ENCODE measurements around the gene AOC2. TPM values are rescaled to one million over a fixed set of nuclear protein-coding genes. Genes with fewer than 3 reads are reported as not detected.
"Not testable (repeated sequence)": the region's sequence is repeated elsewhere in the genome, so short reads cannot be mapped to it uniquely, and the experiment has no call there.

AOC2 gene
- polyA plus RNA-seq, 1 of the 3 experiments (the other 2 are of a cell fraction): 0.33 TPM

DNA sequence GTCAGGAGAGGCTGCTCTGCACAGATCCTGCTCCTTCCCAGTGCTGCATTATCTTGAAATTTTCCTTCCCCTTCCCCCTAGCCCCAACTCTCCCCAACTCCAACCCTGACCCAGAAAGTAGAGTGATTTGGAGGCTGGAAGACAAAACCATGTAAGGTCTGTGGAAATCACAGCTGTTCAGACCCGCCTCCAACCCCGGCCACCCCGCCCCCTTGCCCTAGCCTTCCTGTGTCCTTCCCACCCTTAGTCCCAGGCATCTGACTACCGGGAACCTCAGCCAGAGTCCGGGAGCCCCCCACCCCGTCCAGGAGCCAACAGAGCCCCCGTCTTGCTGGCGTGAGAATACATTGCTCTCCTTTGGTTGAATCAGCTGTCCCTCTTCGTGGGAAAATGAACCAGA lies 6.6 kb downstream of the AOC2 start, which contains the start of gene AOC3:
Gene AOC3 (plus strand): TSS at position 246 of the 400 bp plus-strand sequence. CDS start 145 bp downstream, at position 391.
- TF ChIP-seq TAF1 (IDR thresholded peaks at IDR 0.05; ENCODE audit: borderline replicate concordance, low read depth, low read length): no peak
- TF ChIP-seq, protein P1, sequence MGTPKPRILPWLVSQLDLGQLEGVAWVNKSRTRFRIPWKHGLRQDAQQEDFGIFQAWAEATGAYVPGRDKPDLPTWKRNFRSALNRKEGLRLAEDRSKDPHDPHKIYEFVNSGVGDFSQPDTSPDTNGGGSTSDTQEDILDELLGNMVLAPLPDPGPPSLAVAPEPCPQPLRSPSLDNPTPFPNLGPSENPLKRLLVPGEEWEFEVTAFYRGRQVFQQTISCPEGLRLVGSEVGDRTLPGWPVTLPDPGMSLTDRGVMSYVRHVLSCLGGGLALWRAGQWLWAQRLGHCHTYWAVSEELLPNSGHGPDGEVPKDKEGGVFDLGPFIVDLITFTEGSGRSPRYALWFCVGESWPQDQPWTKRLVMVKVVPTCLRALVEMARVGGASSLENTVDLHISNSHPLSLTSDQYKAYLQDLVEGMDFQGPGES (IDR thresholded peaks at IDR 0.05; ENCODE audit: low read depth, low read length): no peak
- TF ChIP-seq FOXJ3 (CRISPR knock-in tag; IDR thresholded peaks at IDR 0.05): no peak
- TF ChIP-seq NRF1 (IDR thresholded peaks at IDR 0.05; ENCODE audit: low read depth, low read length): no peak
- Histone ChIP-seq H3K79me2 (ENCODE audit: insufficient read depth) (no peaks in the 10 kb centered on the region), H3K4me1 (ENCODE audit: control insufficient read depth in 1 of 2, insufficient read depth in 2 of 2, low read depth in 1 of 2, low read length in 1 of 2) (peaks cover 0 to 4% of the 10 kb centered on the region in 2 experiments; a peak in 1 of 4 replicates), H3K9me3 (no peaks in the 10 kb centered on the region), H3F3A (replicated peaks; ENCODE audit: insufficient read depth) (no peaks in the 10 kb centered on the region), H2AFZ (ENCODE audit: low read depth) (no peak within 1 kb of the TSS), H4K20me1 (ENCODE audit: insufficient read depth) (no peaks in the 10 kb centered on the region), H3K9me2 (no peaks in the 10 kb centered on the region), H3K36me3 (replicated peaks in 1 of 2; ENCODE audit: control insufficient read depth in 1 of 2, insufficient read depth in 2 of 2, low read length in 1 of 2) (peaks cover 0 to under 1% of the 10 kb centered on the region in 2 experiments), H3K27ac (ENCODE audit: low read depth in 2 of 2, low read length in 1 of 2) (no peak within 1 kb of the TSS), H3K27me3 (ENCODE audit: insufficient read depth) (no peaks in the 10 kb centered on the region), H3K4me3 (ENCODE audit: low read depth in 2 of 2, low read length in 1 of 2) (no peak within 1 kb of the TSS), H3K4me2 (no peak within 1 kb of the TSS), H3K9ac (no peak within 1 kb of the TSS)
- ChIA-PET POLR2A (no interaction called here), CTCF (interaction anchor here (1.6 kb wide), 1 partner anchor 26 kb away, joined by 3 read pairs; no protein-coding TSS in a partner anchor)
- WGBS (ENCODE audit: low lambda C conversion rate): 45% methylated on average over 8 of the region's 9 CpGs
- no peak for DNase-seq

DNA sequence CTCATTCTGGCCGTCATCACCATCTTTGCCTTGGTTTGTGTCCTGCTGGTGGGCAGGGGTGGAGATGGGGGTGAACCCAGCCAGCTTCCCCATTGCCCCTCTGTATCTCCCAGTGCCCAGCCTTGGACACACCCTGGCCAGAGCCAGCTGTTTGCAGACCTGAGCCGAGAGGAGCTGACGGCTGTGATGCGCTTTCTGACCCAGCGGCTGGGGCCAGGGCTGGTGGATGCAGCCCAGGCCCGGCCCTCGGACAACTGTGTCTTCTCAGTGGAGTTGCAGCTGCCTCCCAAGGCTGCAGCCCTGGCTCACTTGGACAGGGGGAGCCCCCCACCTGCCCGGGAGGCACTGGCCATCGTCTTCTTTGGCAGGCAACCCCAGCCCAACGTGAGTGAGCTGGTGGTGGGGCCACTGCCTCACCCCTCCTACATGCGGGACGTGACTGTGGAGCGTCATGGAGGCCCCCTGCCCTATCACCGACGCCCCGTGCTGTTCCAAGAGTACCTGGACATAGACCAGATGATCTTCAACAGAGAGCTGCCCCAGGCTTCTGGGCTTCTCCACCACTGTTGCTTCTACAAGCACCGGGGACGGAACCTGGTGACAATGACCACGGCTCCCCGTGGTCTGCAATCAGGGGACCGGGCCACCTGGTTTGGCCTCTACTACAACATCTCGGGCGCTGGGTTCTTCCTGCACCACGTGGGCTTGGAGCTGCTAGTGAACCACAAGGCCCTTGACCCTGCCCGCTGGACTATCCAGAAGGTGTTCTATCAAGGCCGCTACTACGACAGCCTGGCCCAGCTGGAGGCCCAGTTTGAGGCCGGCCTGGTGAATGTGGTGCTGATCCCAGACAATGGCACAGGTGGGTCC lies 7.2 kb downstream of the AOC2 start:
- POLR2A ChIA-PET: not testable (repeated sequence)
- CTCF ChIA-PET: interaction anchor here (1.6 kb wide), 1 partner anchor 27 kb away, joined by 3 read pairs; no protein-coding TSS in a partner anchor

DNA sequence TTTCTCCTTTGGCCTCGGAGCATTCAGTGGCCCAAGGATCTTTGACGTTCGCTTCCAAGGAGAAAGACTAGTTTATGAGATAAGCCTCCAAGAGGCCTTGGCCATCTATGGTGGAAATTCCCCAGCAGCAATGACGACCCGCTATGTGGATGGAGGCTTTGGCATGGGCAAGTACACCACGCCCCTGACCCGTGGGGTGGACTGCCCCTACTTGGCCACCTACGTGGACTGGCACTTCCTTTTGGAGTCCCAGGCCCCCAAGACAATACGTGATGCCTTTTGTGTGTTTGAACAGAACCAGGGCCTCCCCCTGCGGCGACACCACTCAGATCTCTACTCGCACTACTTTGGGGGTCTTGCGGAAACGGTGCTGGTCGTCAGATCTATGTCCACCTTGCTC lies 8.0 kb downstream of the AOC2 start:
- H3K27me3 ChIP-seq (ENCODE audit: insufficient read depth): no peaks in the 10 kb centered on the region
- H3K4me1 ChIP-seq (ENCODE audit: control insufficient read depth in 1 of 2, insufficient read depth in 2 of 2, low read depth in 1 of 2, low read length in 1 of 2): peaks cover 0 to 4% of the 10 kb centered on the region in 2 experiments; a peak in 1 of 4 replicates
- no peak overlapping the region for H3K27ac ChIP-seq (ENCODE audit: low read depth in 2 of 2, low read length in 1 of 2)
- no peaks in the 10 kb centered on the region for H3K36me3 ChIP-seq (replicated peaks in 1 of 2; ENCODE audit: control insufficient read depth in 1 of 2, insufficient read depth in 2 of 2, low read length in 1 of 2)
- H3K79me2 ChIP-seq (ENCODE audit: insufficient read depth): no peaks in the 10 kb centered on the region
- no peaks in the 10 kb centered on the region for H3K9me3 ChIP-seq
- H3K9ac ChIP-seq: no peak overlapping the region
- H3K4me2 ChIP-seq: no peak overlapping the region
- ChIA-PET POLR2A (no interaction called here), CTCF (interaction anchor here (1.0 to 1.6 kb wide), 3 partner anchors 8 to 28 kb away, joined by 3 read pairs; partner anchors contain the start of gene AOC2)
- no peak overlapping the region for H2AFZ ChIP-seq (ENCODE audit: low read depth)
- H4K20me1 ChIP-seq (ENCODE audit: insufficient read depth): no peaks in the 10 kb centered on the region
- H3K9me2 ChIP-seq: no peaks in the 10 kb centered on the region
- no peaks in the 10 kb centered on the region for H3F3A ChIP-seq (replicated peaks; ENCODE audit: insufficient read depth)
- 86% methylated on average over 12 of the region's 15 CpGs for WGBS (ENCODE audit: low lambda C conversion rate)
- no peak for DNase-seq
- H3K4me3 ChIP-seq (ENCODE audit: low read depth in 2 of 2, low read length in 1 of 2): no peak overlapping the region
- TF ChIP-seq GATA2 (CRISPR knock-in tag; IDR thresholded peaks at IDR 0.05): no peak
- TF ChIP-seq TAF1 (IDR thresholded peaks at IDR 0.05; ENCODE audit: borderline replicate concordance, low read depth, low read length): no peak
- TF ChIP-seq, protein P2, sequence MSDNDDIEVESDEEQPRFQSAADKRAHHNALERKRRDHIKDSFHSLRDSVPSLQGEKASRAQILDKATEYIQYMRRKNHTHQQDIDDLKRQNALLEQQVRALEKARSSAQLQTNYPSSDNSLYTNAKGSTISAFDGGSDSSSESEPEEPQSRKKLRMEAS (IDR thresholded peaks at IDR 0.05; ENCODE audit: low read depth): no peak
- TF ChIP-seq EZH2phosphoT487 (IDR thresholded peaks at IDR 0.05; ENCODE audit: borderline replicate concordance, low read depth): no peak
- no peak for TF ChIP-seq TCF12 (IDR thresholded peaks at IDR 0.05)
- TF ChIP-seq NRF1 (IDR thresholded peaks at IDR 0.05; ENCODE audit: low read depth, low read length): no peak
- TF ChIP-seq, protein P3, sequence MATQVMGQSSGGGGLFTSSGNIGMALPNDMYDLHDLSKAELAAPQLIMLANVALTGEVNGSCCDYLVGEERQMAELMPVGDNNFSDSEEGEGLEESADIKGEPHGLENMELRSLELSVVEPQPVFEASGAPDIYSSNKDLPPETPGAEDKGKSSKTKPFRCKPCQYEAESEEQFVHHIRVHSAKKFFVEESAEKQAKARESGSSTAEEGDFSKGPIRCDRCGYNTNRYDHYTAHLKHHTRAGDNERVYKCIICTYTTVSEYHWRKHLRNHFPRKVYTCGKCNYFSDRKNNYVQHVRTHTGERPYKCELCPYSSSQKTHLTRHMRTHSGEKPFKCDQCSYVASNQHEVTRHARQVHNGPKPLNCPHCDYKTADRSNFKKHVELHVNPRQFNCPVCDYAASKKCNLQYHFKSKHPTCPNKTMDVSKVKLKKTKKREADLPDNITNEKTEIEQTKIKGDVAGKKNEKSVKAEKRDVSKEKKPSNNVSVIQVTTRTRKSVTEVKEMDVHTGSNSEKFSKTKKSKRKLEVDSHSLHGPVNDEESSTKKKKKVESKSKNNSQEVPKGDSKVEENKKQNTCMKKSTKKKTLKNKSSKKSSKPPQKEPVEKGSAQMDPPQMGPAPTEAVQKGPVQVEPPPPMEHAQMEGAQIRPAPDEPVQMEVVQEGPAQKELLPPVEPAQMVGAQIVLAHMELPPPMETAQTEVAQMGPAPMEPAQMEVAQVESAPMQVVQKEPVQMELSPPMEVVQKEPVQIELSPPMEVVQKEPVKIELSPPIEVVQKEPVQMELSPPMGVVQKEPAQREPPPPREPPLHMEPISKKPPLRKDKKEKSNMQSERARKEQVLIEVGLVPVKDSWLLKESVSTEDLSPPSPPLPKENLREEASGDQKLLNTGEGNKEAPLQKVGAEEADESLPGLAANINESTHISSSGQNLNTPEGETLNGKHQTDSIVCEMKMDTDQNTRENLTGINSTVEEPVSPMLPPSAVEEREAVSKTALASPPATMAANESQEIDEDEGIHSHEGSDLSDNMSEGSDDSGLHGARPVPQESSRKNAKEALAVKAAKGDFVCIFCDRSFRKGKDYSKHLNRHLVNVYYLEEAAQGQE (IDR thresholded peaks at IDR 0.05; ENCODE audit: low read depth, low read length): no peak
- TF ChIP-seq, protein P4, sequence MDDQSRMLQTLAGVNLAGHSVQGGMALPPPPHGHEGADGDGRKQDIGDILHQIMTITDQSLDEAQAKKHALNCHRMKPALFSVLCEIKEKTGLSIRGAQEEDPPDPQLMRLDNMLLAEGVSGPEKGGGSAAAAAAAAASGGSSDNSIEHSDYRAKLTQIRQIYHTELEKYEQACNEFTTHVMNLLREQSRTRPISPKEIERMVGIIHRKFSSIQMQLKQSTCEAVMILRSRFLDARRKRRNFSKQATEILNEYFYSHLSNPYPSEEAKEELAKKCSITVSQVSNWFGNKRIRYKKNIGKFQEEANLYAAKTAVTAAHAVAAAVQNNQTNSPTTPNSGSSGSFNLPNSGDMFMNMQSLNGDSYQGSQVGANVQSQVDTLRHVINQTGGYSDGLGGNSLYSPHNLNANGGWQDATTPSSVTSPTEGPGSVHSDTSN (IDR thresholded peaks at IDR 0.05): no peak
- no peak for TF ChIP-seq TEAD4 (IDR thresholded peaks at IDR 0.05; ENCODE audit: borderline replicate concordance, insufficient read depth)
- TF ChIP-seq SMC3 (IDR thresholded peaks at IDR 0.05; ENCODE audit: low read depth, low read length): no peak
- TF ChIP-seq FOXM1 (IDR thresholded peaks at IDR 0.05; ENCODE audit: low read depth): no peak

More for the DNA sequence above, 7.2 kb downstream of the AOC2 start:
- H3F3A ChIP-seq (replicated peaks; ENCODE audit: insufficient read depth); H3K9me2 ChIP-seq; DNase-seq; H2AFZ ChIP-seq (ENCODE audit: low read depth); H3K27ac ChIP-seq (ENCODE audit: low read depth in 2 of 2, low read length in 1 of 2); H3K9ac ChIP-seq; H3K36me3 ChIP-seq (replicated peaks in 1 of 2; ENCODE audit: control insufficient read depth in 1 of 2, insufficient read depth in 2 of 2, low read length in 1 of 2); H3K4me3 ChIP-seq (ENCODE audit: low read depth in 2 of 2, low read length in 1 of 2); H3K9me3 ChIP-seq; H3K4me1 ChIP-seq (ENCODE audit: control insufficient read depth in 1 of 2, insufficient read depth in 2 of 2, low read depth in 1 of 2, low read length in 1 of 2); H3K4me2 ChIP-seq; H3K79me2 ChIP-seq (ENCODE audit: insufficient read depth); H3K27me3 ChIP-seq (ENCODE audit: insufficient read depth); H4K20me1 ChIP-seq (ENCODE audit: insufficient read depth): not testable (repeated sequence)
- WGBS (ENCODE audit: low lambda C conversion rate): 50% methylated on average over 4 of the region's 28 CpGs
